A673 (cell line): ENCODE data around the gene NCOR2.

Experiments
- CTCF ChIP-seq: fragments of 300-800, 200-600 bp; sonication (generic); conservative IDR thresholded peaks from 2 replicates; pipeline ENCODE4 v1.5.1; 2017; ENCODE audit warnings: low read depth, mild to moderate bottlenecking, antibody characterized with exemption, low read length, moderate library complexity, mixed read lengths
- EZH2 ChIP-seq: fragments of 200-600 bp; sonication (generic); IDR thresholded peaks from 2 replicates; pipeline ENCODE4 v1.6.1; 2017; ENCODE audit warnings: borderline replicate concordance, low read depth, mild to moderate bottlenecking, mixed read lengths, antibody characterized with exemption, low read length; ENCODE audit not compliant: poor library complexity, severe bottlenecking

- TF ChIP-seq CTCF (no peak), EZH2 (no peak)
These were observed 1.0 kb downstream of the NCOR2 start for GRCh38 chr12:124566161-124566996.
